ENCODE measurements around the gene ARL14EP.

ARL14EP gene

GRCh38 chr11:30349885-30350284 is 27.0 kb downstream of the ARL14EP start:
- no peaks in the 10 kb centered on the region for H3F3A ChIP-seq (ENCODE audit: insufficient read depth, low read length)
- H3K9ac ChIP-seq (ENCODE audit: low read length): no peak overlapping the region
- H3K27ac ChIP-seq (ENCODE audit: low read length): no peak overlapping the region
- H3K4me3 ChIP-seq (ENCODE audit: low read length): no peak overlapping the region
- H3K79me2 ChIP-seq (ENCODE audit: low read length): no peaks in the 10 kb centered on the region
- no peaks in the 10 kb centered on the region for H4K20me1 ChIP-seq (ENCODE audit: insufficient read depth, low read length)
- no peaks in the 10 kb centered on the region for H3K9me3 ChIP-seq (replicated peaks; ENCODE audit: insufficient read depth, low read length)
- DNase-seq: no peak
- H2AFZ ChIP-seq (ENCODE audit: low read length): no peak overlapping the region
- no peaks in the 10 kb centered on the region for H3K9me2 ChIP-seq (replicated peaks; ENCODE audit: insufficient read depth, low read length)
- no peak for TF ChIP-seq EZH2 (optimal IDR thresholded peaks at IDR 0.05; ENCODE audit: low read depth, low read length)
- no peak for TF ChIP-seq EZH2phosphoT487 (IDR thresholded peaks at IDR 0.05; ENCODE audit: low read length)
- no peak for TF ChIP-seq CTCF (IDR thresholded peaks at IDR 0.05; ENCODE audit: low read length)
- H3K27me3 ChIP-seq (replicated peaks; ENCODE audit: insufficient read depth, low read length): no peaks in the 10 kb centered on the region
- H3K4me1 ChIP-seq (ENCODE audit: low read length): peaks cover 2% of the 10 kb centered on the region; the same call in 1 of the 2 replicates
- H3K4me2 ChIP-seq (ENCODE audit: low read depth, low read length): no peak overlapping the region
- no peaks in the 10 kb centered on the region for H3K36me3 ChIP-seq (replicated peaks; ENCODE audit: insufficient read depth, low read length)

- Histone ChIP-seq H2AFZ (ENCODE audit: low read length) (no peak overlapping the region), H3K36me3 (replicated peaks; ENCODE audit: insufficient read depth, low read length) (no peaks in the 10 kb centered on the region)
- no peak for TF ChIP-seq CTCF (IDR thresholded peaks at IDR 0.05; ENCODE audit: low read length)
- no peak for TF ChIP-seq EZH2 (optimal IDR thresholded peaks at IDR 0.05; ENCODE audit: low read depth, low read length)
- TF ChIP-seq EZH2phosphoT487 (IDR thresholded peaks at IDR 0.05; ENCODE audit: low read length): no peak
Observed at GRCh38 chr11:30350384-30350783, 27.5 kb downstream of the ARL14EP start.

GRCh38 chr11:30351061-30351460 is 28.2 kb downstream of the ARL14EP start:
- Histone ChIP-seq H3K27ac (ENCODE audit: low read length) (no peak overlapping the region), H3K4me1 (ENCODE audit: low read length) (no peaks in the 10 kb centered on the region), H2AFZ (ENCODE audit: low read length) (no peak overlapping the region), H3K27me3 (replicated peaks; ENCODE audit: insufficient read depth, low read length) (no peaks in the 10 kb centered on the region), H3K9me2 (replicated peaks; ENCODE audit: insufficient read depth, low read length) (no peaks in the 10 kb centered on the region), H3F3A (ENCODE audit: insufficient read depth, low read length) (no peaks in the 10 kb centered on the region), H4K20me1 (ENCODE audit: insufficient read depth, low read length) (no peaks in the 10 kb centered on the region), H3K79me2 (ENCODE audit: low read length) (no peaks in the 10 kb centered on the region), H3K4me2 (ENCODE audit: low read depth, low read length) (no peak overlapping the region), H3K4me3 (ENCODE audit: low read length) (no peak overlapping the region), H3K9ac (ENCODE audit: low read length) (no peak overlapping the region), H3K36me3 (replicated peaks; ENCODE audit: insufficient read depth, low read length) (no peaks in the 10 kb centered on the region), H3K9me3 (replicated peaks; ENCODE audit: insufficient read depth, low read length) (no peaks in the 10 kb centered on the region)
- TF ChIP-seq EZH2 (optimal IDR thresholded peaks at IDR 0.05; ENCODE audit: low read depth, low read length): no peak
- TF ChIP-seq CTCF (IDR thresholded peaks at IDR 0.05; ENCODE audit: low read length): no peak
- TF ChIP-seq EZH2phosphoT487 (IDR thresholded peaks at IDR 0.05; ENCODE audit: low read length): no peak
- no peak for DNase-seq

More at GRCh38 chr11:30350384-30350783, 27.5 kb downstream of the ARL14EP start:
- H3K9me3 ChIP-seq (replicated peaks; ENCODE audit: insufficient read depth, low read length): no peaks in the 10 kb centered on the region
- H3K4me1 ChIP-seq (ENCODE audit: low read length): no peaks in the 10 kb centered on the region
- no peaks in the 10 kb centered on the region for H3K9me2 ChIP-seq (replicated peaks; ENCODE audit: insufficient read depth, low read length)
- H3K4me3 ChIP-seq (ENCODE audit: low read length): no peak overlapping the region
- no peaks in the 10 kb centered on the region for H4K20me1 ChIP-seq (ENCODE audit: insufficient read depth, low read length)
- H3K4me2 ChIP-seq (ENCODE audit: low read depth, low read length): no peak overlapping the region
- H3K27ac ChIP-seq (ENCODE audit: low read length): no peak overlapping the region
- no peaks in the 10 kb centered on the region for H3F3A ChIP-seq (ENCODE audit: insufficient read depth, low read length)
- no peaks in the 10 kb centered on the region for H3K79me2 ChIP-seq (ENCODE audit: low read length)
- H3K27me3 ChIP-seq (replicated peaks; ENCODE audit: insufficient read depth, low read length): no peaks in the 10 kb centered on the region
- no peak for DNase-seq
- H3K9ac ChIP-seq (ENCODE audit: low read length): no peak overlapping the region

All from MM.1S (cell line).